KOPT-K1 (cell line): Measurements from ENCODE around the gene LRRC45.

Source experiments
- H3K27ac ChIP-seq: fragments of 200-600 bp; sonication (generic); 2 replicates; pipeline ENCODE4 v1.5.1; 2016; ENCODE audit warnings: antibody characterized with exemption, mild to moderate bottlenecking, low read depth, low read length; ENCODE audit not compliant: poor library complexity, severe bottlenecking
- H3K36me3 ChIP-seq: fragments of 200-600 bp; sonication (generic); 2 replicates; pipeline ENCODE4 v1.5.1; 2017; ENCODE audit warnings: antibody characterized with exemption, mild to moderate bottlenecking, low read length, moderate library complexity; ENCODE audit not compliant: insufficient read depth
- H3K9me3 ChIP-seq: fragments of 200-600 bp; sonication (generic); 2 replicates; pipeline ENCODE4 v1.5.1; 2017; ENCODE audit warnings: antibody characterized with exemption, low read length, mild to moderate bottlenecking; ENCODE audit not compliant: insufficient read depth, poor library complexity, severe bottlenecking

LRRC45 gene

GRCh38 chr17:82041144-82041814, 18.2 kb downstream of the LRRC45 start:
- Histone ChIP-seq H3K9me3 (no peaks in the 10 kb centered on the region), H3K36me3 (no peaks in the 10 kb centered on the region), H3K27ac (no peak overlapping the region)

GRCh38 chr17:82042649-82043048, 19.5 kb downstream of the LRRC45 start:
- Histone ChIP-seq H3K36me3 (peaks cover 5% of the 10 kb centered on the region; the same call in 1 of the 2 replicates), H3K27ac (no peak overlapping the region), H3K9me3 (no peaks in the 10 kb centered on the region)

GRCh38 chr17:82043507-82043906, 20.4 kb downstream of the LRRC45 start:
- H3K36me3 ChIP-seq = peaks cover 11% of the 10 kb centered on the region; the same call in 1 of the 2 replicates
- no peak overlapping the region for H3K27ac ChIP-seq
- no peaks in the 10 kb centered on the region for H3K9me3 ChIP-seq

- Histone ChIP-seq H3K36me3 (peaks cover 17% of the 10 kb centered on the region; the same call in 1 of the 2 replicates), H3K9me3 (no peaks in the 10 kb centered on the region), H3K27ac (no peak overlapping the region)
Measured at GRCh38 chr17:82045936-82046484, 22.9 kb downstream of the LRRC45 start.

GRCh38 chr17:82046903-82047302, 23.8 kb downstream of the LRRC45 start:
- Histone ChIP-seq H3K27ac (no peak overlapping the region), H3K36me3 (peaks cover 17% of the 10 kb centered on the region; the same call in 1 of the 2 replicates), H3K9me3 (no peaks in the 10 kb centered on the region)

GRCh38 chr17:82047379-82047778, 24.3 kb downstream of the LRRC45 start:
- Histone ChIP-seq H3K36me3 (peaks cover 17% of the 10 kb centered on the region; the same call in 1 of the 2 replicates), H3K9me3 (no peaks in the 10 kb centered on the region), H3K27ac (no peak overlapping the region)

- peaks cover 17% of the 10 kb centered on the region; the same call in 1 of the 2 replicates for H3K36me3 ChIP-seq
- H3K9me3 ChIP-seq = no peaks in the 10 kb centered on the region
- H3K27ac ChIP-seq = no peak overlapping the region
Measured at GRCh38 chr17:82047914-82048570, 24.9 kb downstream of the LRRC45 start.

- H3K9me3 ChIP-seq = no peaks in the 10 kb centered on the region
- H3K36me3 ChIP-seq = peaks cover 21% of the 10 kb centered on the region; the same call in 1 of the 2 replicates
- H3K27ac ChIP-seq = no peak overlapping the region
Measured at GRCh38 chr17:82048571-82048971, 25.5 kb downstream of the LRRC45 start.

GRCh38 chr17:82049106-82049505, 26.0 kb downstream of the LRRC45 start:
- Histone ChIP-seq H3K9me3 (no peaks in the 10 kb centered on the region), H3K36me3 (peaks cover 26% of the 10 kb centered on the region; the same call in 1 of the 2 replicates), H3K27ac (no peak overlapping the region)

GRCh38 chr17:82049521-82049971, 26.4 kb downstream of the LRRC45 start:
- Histone ChIP-seq H3K9me3 (no peaks in the 10 kb centered on the region), H3K27ac (no peak overlapping the region), H3K36me3 (peaks cover 30% of the 10 kb centered on the region)

GRCh38 chr17:82050152-82050760, 27.2 kb downstream of the LRRC45 start:
- Histone ChIP-seq H3K36me3 (peaks cover 37% of the 10 kb centered on the region), H3K27ac (no peak overlapping the region), H3K9me3 (no peaks in the 10 kb centered on the region)

GRCh38 chr17:82050761-82051641, 27.9 kb downstream of the LRRC45 start:
- Histone ChIP-seq H3K9me3 (no peaks in the 10 kb centered on the region), H3K27ac (peak overlapping the region; percentile 65), H3K36me3 (peaks cover 45% of the 10 kb centered on the region)

GRCh38 chr17:82051776-82052637, 28.9 kb downstream of the LRRC45 start, which contains the start of the genes GPS1 and RFNG:
TSS of gene GPS1 (plus strand) at chr17:82051898. CDS start at chr17:82051932, 34 bp downstream.
TSS of gene RFNG (minus strand) at chr17:82051811. CDS start at chr17:82051766, 45 bp downstream.
- Histone ChIP-seq H3K9me3 (no peaks in the 10 kb centered on the region), H3K27ac (peak within 1 kb of the TSS; percentile 65), H3K36me3 (peaks cover 55% of the 10 kb centered on the region)
